ENCODE data around the gene CCSAP.

DNA sequence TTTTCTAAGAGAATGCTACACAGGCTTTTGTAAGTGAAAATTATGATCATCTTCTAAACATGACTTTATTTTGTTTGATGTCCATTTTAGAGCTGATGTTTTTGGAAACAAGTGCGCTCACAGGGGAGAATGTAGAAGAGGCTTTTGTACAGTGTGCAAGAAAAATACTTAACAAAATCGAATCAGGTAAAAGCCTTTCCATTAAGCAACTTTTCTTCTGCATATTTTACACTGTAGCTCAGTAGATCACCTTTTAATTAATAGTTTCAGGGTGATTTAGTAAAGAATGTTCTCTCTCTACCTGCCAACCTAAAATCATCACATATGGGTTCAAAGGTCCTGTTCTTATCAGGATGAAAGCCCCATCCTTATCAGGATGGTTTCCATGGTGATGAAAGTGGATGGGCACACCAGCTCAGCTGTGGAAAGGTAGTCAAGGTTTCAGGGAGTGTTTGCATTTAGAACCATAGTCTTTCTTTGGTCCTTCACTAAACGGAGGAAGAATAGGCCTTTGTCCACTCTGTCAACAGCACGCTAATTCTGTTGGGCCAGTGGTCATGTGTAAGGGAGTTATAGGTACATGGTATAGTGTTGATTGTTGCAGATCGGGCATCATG is 43.9 kb downstream of the CCSAP start:
- TF ChIP-seq, protein P1, sequence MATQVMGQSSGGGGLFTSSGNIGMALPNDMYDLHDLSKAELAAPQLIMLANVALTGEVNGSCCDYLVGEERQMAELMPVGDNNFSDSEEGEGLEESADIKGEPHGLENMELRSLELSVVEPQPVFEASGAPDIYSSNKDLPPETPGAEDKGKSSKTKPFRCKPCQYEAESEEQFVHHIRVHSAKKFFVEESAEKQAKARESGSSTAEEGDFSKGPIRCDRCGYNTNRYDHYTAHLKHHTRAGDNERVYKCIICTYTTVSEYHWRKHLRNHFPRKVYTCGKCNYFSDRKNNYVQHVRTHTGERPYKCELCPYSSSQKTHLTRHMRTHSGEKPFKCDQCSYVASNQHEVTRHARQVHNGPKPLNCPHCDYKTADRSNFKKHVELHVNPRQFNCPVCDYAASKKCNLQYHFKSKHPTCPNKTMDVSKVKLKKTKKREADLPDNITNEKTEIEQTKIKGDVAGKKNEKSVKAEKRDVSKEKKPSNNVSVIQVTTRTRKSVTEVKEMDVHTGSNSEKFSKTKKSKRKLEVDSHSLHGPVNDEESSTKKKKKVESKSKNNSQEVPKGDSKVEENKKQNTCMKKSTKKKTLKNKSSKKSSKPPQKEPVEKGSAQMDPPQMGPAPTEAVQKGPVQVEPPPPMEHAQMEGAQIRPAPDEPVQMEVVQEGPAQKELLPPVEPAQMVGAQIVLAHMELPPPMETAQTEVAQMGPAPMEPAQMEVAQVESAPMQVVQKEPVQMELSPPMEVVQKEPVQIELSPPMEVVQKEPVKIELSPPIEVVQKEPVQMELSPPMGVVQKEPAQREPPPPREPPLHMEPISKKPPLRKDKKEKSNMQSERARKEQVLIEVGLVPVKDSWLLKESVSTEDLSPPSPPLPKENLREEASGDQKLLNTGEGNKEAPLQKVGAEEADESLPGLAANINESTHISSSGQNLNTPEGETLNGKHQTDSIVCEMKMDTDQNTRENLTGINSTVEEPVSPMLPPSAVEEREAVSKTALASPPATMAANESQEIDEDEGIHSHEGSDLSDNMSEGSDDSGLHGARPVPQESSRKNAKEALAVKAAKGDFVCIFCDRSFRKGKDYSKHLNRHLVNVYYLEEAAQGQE (IDR thresholded peaks at IDR 0.05; ENCODE audit: insufficient read depth in 1 of 2, low read depth in 2 of 2, low read length in 2 of 2) = no peak
- TF ChIP-seq POLR2AphosphoS5 (IDR thresholded peaks at IDR 0.05; ENCODE audit: low read depth, low read length) = no peak
- no peak for TF ChIP-seq SIN3A (IDR thresholded peaks at IDR 0.05; ENCODE audit: borderline replicate concordance, insufficient read depth, low read length)

All from PFSK-1 (cell line).